Stimulated activated CD8-positive, alpha-beta memory T cell treated with anti-CD3 and anti-CD28 coated beads, Interleukin-4, amount 100 ng/mL, for 4 hours (primary cell): ENCODE results near the gene DLG1.

ENCODE experiments used
- DNase-seq, 2 donors: peaks; one replicate each; pipeline ENCODE4 v3.0.0-alpha.2; 2020; ENCODE audit warnings: low read depth in 2 of 2, low spot score in 1 of 2

DLG1 gene

GRCh38 chr3:197317250-197317963, 19.0 kb upstream of the DLG1 start:
- DNase-seq, result no peak

DNA sequence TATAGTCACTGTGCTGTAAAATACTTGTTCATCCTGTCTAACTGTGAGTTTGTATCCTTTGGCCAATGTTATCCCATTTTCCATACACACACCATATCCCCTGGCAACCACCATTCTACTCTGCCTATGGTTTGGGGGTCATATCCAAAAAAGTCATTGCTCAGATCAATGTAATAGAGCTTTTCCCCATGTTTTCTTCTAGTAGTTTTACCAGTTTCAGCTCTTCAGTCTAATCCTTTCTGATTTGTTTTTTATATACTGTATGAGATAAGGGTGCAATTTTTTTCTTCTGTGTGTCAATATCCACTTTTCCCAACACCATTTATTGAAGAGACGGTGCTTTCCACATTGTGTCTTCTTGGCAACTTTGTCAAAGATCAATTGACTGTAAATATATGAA, 14.0 kb upstream of the DLG1 start:
- no peak for DNase-seq

DNA sequence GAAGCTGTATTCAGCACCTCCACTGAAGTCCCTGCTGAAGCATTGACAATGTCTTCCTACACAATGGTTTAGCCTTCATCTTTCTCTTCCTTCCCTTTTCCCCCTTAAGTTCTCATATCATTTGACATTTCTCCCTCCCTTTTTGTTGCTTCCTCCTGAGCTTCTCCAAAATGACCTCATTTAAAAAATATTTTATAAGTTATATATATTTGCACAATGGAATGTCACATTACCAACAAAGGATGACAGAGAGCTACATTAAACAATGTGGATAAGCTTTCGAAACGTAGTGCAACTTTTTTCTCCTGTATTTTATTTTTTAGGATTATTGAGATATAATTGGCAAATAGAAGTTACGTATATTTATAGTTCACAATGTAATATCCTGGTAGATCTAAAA, 13.2 kb upstream of the DLG1 start:
- DNase-seq, result no peak

DNA sequence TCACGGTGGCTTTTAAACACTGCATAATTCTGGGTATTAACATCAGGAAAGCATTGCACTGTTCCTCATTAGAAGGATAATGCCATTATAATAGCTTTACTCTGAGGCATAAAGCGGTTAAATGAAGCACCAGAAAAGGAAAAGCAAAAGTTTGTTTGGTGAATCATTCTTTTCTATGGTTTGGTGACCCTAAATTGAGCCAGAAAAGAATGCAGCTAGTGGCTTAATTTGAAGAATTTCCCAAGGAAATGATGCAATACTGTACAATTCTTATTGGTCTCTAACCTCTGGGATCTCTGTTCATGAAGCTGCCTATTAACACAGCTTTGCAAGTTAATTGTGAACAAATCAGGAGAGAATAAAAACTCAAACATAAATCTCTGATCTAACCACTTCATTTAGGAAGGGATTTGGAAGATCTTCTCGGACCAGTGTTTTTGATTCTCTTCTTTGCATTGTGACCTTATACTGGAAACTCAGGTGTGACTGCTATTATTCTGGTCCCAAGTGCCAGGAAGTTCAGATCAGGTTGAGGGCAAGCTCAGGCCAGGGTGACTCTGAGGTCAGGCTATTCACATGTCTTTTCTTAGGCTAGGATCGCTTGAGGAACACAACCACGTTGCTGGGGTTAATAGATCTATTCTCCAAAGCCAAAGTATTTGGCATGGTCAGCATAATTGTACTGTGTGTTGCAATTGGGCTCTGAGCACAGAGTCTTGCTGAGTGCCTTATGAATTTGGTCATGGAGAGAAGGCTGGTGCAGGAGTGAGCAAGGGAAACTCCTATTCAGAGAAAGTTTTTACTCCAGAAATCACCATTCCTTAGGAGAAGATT, 11.3 kb upstream of the DLG1 start:
- DNase-seq, result no peak

GRCh38 chr3:197308591-197308990, 10.2 kb upstream of the DLG1 start:
- DNase-seq, result no peak

GRCh38 chr3:197306374-197307086, 8.1 kb upstream of the DLG1 start:
- no peak for DNase-seq

GRCh38 chr3:197305854-197306253, 7.4 kb upstream of the DLG1 start:
- DNase-seq, result no peak

- no peak for DNase-seq
Observed at GRCh38 chr3:197303452-197303851, 5.0 kb upstream of the DLG1 start.

- no peak for DNase-seq
Observed at GRCh38 chr3:197302696-197303341, 4.4 kb upstream of the DLG1 start.

DNA sequence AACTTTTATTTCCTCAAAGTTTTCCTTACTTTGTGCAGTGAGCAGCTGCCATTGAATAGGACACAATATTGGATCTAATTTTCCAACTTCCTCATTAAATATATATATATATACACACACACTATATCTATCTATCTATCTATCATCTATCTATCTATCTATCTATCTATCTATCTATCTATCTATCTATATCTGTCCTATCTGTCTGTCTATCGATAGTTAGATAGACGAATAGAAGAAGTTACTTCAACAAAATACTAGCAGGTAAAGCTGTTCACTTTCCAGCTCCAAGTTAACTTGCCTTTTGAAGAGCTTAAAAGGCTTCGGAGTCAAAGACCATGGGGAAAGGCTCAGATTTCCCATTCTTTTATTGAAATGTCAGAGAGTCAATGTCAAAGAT, 3.6 kb upstream of the DLG1 start:
- no peak for DNase-seq

DNA sequence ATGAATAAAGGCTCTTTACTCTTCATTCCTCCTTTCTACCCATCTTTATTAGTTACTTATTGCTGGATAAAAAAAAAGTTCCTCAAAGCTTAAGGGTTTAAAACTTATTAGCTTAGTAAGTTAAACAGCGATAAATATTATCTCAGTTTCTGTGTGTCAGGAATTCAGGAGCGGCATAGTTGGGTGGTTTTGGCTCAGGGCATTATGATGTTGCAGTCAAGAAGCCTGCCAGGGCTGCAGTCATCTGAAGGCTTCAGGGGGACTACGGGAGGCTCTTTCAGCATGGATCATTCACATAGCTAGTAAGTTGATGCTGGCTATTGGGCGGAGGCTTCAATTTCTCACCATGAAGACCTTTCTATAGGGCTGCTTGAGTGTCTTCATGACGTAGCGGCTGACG, 1.9 kb upstream of the DLG1 start:
- DNase-seq, result no peak

GRCh38 chr3:197298945-197299854, 788 bp upstream of the DLG1 start:
- DNase-seq, result no peak

GRCh38 chr3:197297476-197298340, 704 bp downstream of the DLG1 start:
- DNase-seq, result peak; percentile 72 to 81

GRCh38 chr3:197297002-197297401, 1.4 kb downstream of the DLG1 start:
- DNase-seq, result no peak

- no peak for DNase-seq
Observed at GRCh38 chr3:197296545-197296944, 1.9 kb downstream of the DLG1 start.

DNA sequence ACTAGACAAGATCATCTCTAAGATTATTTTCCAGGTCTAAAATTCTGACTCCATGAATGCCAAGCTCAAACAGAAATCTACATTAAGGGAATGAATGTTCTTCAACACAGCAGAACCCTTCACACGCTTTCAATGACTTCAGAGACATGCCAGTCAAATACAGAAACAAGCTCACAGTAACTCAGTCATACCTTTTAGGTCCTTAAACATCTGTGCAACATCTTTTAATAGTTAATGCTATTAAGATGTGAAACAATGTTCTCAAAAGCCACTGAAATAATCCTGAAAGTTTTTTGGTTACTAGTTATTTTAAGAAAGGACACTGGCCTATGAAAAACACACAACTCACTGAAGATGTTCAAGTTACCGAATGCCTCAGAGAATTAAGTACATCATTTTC, 2.5 kb downstream of the DLG1 start:
- DNase-seq, result no peak

- no peak for DNase-seq
Observed at GRCh38 chr3:197293605-197294237, 4.7 kb downstream of the DLG1 start.

- no peak for DNase-seq
Observed at GRCh38 chr3:197292648-197293047, 5.8 kb downstream of the DLG1 start.

GRCh38 chr3:197292083-197292646, 6.2 kb downstream of the DLG1 start:
- DNase-seq, result no peak
